ENCODE results near the gene NRG2. TPM values are rescaled to one million over a fixed set of nuclear protein-coding genes. Genes with fewer than 3 reads are reported as not detected.

Gene NRG2
- total RNA-seq, 1 experiment from 2014 or later, result 0.59 TPM

DNA sequence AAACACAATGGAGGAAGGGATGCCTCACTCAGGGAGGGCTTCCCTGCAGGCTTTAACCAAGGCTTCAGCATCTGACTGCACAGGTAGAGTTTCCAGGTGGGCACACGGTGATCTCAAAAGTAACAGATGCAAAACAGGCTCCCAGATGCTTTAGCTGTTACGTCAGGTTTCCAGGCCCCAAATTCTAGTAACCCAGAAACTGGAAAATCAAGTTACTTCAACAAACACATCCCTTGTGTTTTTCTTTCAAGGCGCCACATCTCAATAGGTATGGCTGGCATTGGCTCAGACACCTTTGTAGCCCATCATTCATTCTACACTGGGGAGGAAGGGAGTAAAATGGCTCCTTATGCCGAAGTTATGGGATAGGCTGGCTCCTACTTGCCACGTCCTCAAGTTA lies 27.4 kb downstream of the NRG2 start:
- Mint-ChIP-seq H3K27me3 (ENCODE audit: insufficient read depth, unreplicated experiment) (no peaks in the 10 kb centered on the region), H3K9me3 (ENCODE audit: unreplicated experiment) (no peaks in the 10 kb centered on the region), H3K4me1 (ENCODE audit: low read depth, unreplicated experiment) (no peaks in the 10 kb centered on the region), H3K27ac (ENCODE audit: unreplicated experiment) (no peak overlapping the region), H3K4me3 (ENCODE audit: unreplicated experiment) (no peak overlapping the region), H3K36me3 (ENCODE audit: insufficient read depth, unreplicated experiment) (no peaks in the 10 kb centered on the region)
- no peak overlapping the region for H3K4me3 ChIP-seq (ENCODE audit: low read depth, low read length)
- ChIA-PET POLR2A (no interaction called here), CTCF (interaction anchor here (1.3 kb wide), 1 partner anchor 47 kb away, joined by 3 read pairs; no protein-coding TSS in a partner anchor)
- H3K9me3 ChIP-seq, result peaks cover 6% of the 10 kb centered on the region; the same call in 1 of the 2 replicates
- BruUV-seq (replicated peaks), result no TSS peak
- DNase-seq, result no peak
- TF ChIP-seq, protein P1, sequence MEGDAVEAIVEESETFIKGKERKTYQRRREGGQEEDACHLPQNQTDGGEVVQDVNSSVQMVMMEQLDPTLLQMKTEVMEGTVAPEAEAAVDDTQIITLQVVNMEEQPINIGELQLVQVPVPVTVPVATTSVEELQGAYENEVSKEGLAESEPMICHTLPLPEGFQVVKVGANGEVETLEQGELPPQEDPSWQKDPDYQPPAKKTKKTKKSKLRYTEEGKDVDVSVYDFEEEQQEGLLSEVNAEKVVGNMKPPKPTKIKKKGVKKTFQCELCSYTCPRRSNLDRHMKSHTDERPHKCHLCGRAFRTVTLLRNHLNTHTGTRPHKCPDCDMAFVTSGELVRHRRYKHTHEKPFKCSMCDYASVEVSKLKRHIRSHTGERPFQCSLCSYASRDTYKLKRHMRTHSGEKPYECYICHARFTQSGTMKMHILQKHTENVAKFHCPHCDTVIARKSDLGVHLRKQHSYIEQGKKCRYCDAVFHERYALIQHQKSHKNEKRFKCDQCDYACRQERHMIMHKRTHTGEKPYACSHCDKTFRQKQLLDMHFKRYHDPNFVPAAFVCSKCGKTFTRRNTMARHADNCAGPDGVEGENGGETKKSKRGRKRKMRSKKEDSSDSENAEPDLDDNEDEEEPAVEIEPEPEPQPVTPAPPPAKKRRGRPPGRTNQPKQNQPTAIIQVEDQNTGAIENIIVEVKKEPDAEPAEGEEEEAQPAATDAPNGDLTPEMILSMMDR (IDR thresholded peaks at IDR 0.05; ENCODE audit: insufficient read depth in 1 of 2, low read depth in 1 of 2, low read length in 1 of 2, severe bottlenecking in 1 of 2, unreplicated experiment in 1 of 2), result no peak
- peaks cover 34% of the 10 kb centered on the region for H3K4me1 ChIP-seq
- no peaks in the 10 kb centered on the region for H3K36me3 ChIP-seq (ENCODE audit: control insufficient read depth, insufficient read depth, low read length)
- no peaks in the 10 kb centered on the region for H3K27me3 ChIP-seq (replicated peaks; ENCODE audit: control insufficient read depth, insufficient read depth, low read length)
- intact Hi-C loops (cut with micrococcal nuclease; ENCODE audit: unreplicated experiment), result loop anchor here (2.0 kb wide), 1 partner anchor 47 kb away; no protein-coding TSS in a partner anchor

DNA sequence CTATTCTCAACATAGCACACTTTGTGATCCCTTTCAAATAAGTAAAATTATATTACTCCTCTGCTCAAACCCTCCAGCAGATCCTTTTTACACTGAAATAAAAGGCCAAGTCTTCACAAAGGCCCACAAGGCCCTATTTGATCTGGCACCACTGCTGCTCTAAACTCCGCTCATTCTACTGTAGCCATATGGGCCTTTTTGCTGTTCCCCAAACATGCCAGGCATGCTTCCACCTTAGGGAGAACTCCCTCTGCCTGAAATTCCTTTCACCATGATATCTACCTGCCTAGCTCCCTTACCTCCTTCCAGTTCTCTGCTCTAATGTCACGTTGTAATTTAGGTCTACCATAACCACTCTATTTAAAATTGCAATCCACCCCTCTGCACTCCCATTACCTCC lies 28.3 kb downstream of the NRG2 start:
- no TSS peak for BruUV-seq (replicated peaks)
- Histone ChIP-seq H3K4me3 (ENCODE audit: low read depth, low read length) (no peak overlapping the region), H3K4me1 (peaks cover 35% of the 10 kb centered on the region), H3K27me3 (replicated peaks; ENCODE audit: control insufficient read depth, insufficient read depth, low read length) (no peaks in the 10 kb centered on the region), H3K36me3 (ENCODE audit: control insufficient read depth, insufficient read depth, low read length) (no peaks in the 10 kb centered on the region), H3K9me3 (peaks cover 6% of the 10 kb centered on the region; the same call in 1 of the 2 replicates)
- POLR2A ChIA-PET, result no interaction called here
- Mint-ChIP-seq H3K4me3 (ENCODE audit: unreplicated experiment) (no peak overlapping the region), H3K27me3 (ENCODE audit: insufficient read depth, unreplicated experiment) (no peaks in the 10 kb centered on the region), H3K27ac (ENCODE audit: unreplicated experiment) (no peak overlapping the region), H3K9me3 (ENCODE audit: unreplicated experiment) (no peaks in the 10 kb centered on the region), H3K36me3 (ENCODE audit: insufficient read depth, unreplicated experiment) (no peaks in the 10 kb centered on the region), H3K4me1 (ENCODE audit: low read depth, unreplicated experiment) (no peaks in the 10 kb centered on the region)
- CTCF ChIA-PET, result interaction anchor here (1.3 kb wide), 1 partner anchor 46 kb away, joined by 3 read pairs; no protein-coding TSS in a partner anchor
- TF ChIP-seq, protein P1 (IDR thresholded peaks at IDR 0.05; ENCODE audit: insufficient read depth in 1 of 2, low read depth in 1 of 2, low read length in 1 of 2, severe bottlenecking in 1 of 2, unreplicated experiment in 1 of 2), result no peak
- no peak for DNase-seq
- intact Hi-C loops (cut with micrococcal nuclease; ENCODE audit: unreplicated experiment), result loop anchor here (2.0 kb wide), 1 partner anchor 48 kb away; no protein-coding TSS in a partner anchor

DNA sequence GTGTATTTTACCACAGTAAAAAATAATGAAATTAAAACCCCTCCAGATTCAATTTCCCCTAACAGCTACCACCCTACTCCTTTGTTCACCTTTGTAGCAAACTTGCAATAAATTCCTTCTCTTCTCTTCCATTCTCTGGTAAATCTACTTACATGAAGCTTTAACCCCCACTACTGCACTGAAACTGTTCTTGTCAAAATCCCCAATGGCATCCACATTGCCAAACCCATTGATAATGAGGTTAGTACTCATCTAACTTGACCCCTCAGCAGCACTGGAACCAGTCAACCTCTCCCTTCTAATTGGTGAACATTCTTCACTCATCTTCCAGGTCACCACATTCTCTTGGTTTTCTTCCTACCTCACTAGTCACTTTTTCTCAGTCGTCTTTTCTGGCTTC lies 29.6 kb downstream of the NRG2 start:
- BruUV-seq (replicated peaks), result no TSS peak
- no peaks in the 10 kb centered on the region for H3K27me3 ChIP-seq (replicated peaks; ENCODE audit: control insufficient read depth, insufficient read depth, low read length)
- H3K36me3 ChIP-seq (ENCODE audit: control insufficient read depth, insufficient read depth, low read length), result no peaks in the 10 kb centered on the region
- POLR2A ChIA-PET, result no interaction called here
- DNase-seq, result no peak
- H3K4me3 Mint-ChIP-seq (ENCODE audit: unreplicated experiment), result no peak overlapping the region
- H3K27me3 Mint-ChIP-seq (ENCODE audit: insufficient read depth, unreplicated experiment), result no peaks in the 10 kb centered on the region
- TF ChIP-seq, protein P1 (IDR thresholded peaks at IDR 0.05; ENCODE audit: insufficient read depth in 1 of 2, low read depth in 1 of 2, low read length in 1 of 2, severe bottlenecking in 1 of 2, unreplicated experiment in 1 of 2), result no peak
- H3K4me1 Mint-ChIP-seq (ENCODE audit: low read depth, unreplicated experiment), result no peaks in the 10 kb centered on the region
- peaks cover 25% of the 10 kb centered on the region for H3K4me1 ChIP-seq
- intact Hi-C loops (cut with micrococcal nuclease; ENCODE audit: unreplicated experiment), result no loop called here
- no peaks in the 10 kb centered on the region for H3K36me3 Mint-ChIP-seq (ENCODE audit: insufficient read depth, unreplicated experiment)
- CTCF ChIA-PET, result no interaction called here
- H3K9me3 Mint-ChIP-seq (ENCODE audit: unreplicated experiment), result no peaks in the 10 kb centered on the region
- no peak overlapping the region for H3K4me3 ChIP-seq (ENCODE audit: low read depth, low read length)
- H3K27ac Mint-ChIP-seq (ENCODE audit: unreplicated experiment), result no peak overlapping the region
- peaks cover 6% of the 10 kb centered on the region; the same call in 1 of the 2 replicates for H3K9me3 ChIP-seq

Measured in Caco-2 (cell line).